Colon (tissue), 2 donors: ENCODE results near the gene FBXO9.

ENCODE experiments used
- FAIRE-seq: peaks from 2 replicates; lab custom pipeline; 2012; peaks lifted over from hg19 to GRCh38; lab: Jason Lieb, UNC
- donor health status: control.
- donor health status: control.

Gene FBXO9

DNA sequence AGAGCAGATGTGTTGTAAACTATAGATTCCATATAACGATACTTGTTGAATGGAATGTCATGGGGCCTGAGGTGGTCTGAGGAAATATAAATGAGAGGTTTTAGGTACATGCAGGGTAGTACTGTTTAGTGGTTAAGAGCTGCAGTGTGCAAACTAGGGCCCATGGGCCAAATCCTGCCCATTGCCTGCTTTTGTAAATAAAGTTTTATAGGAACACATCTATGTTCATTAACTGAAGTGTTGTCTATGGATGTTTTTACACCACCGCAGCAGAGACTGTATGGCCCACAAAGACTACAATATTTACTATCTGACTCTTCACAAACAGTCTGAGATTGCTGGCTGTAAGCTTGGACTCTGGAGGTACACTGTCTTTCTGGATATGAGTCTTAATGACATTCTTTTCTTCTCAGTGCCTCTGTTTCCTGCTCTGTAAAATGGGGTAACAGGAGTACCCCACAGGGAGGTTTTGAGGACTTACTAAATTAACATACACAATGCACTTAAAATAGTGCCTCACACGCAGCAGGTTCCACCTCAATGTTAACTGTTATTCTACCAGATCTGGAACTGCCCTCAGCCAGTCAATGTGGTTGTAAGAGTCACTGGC lies 70.9 kb downstream of the FBXO9 start:
- no peak for FAIRE-seq

DNA sequence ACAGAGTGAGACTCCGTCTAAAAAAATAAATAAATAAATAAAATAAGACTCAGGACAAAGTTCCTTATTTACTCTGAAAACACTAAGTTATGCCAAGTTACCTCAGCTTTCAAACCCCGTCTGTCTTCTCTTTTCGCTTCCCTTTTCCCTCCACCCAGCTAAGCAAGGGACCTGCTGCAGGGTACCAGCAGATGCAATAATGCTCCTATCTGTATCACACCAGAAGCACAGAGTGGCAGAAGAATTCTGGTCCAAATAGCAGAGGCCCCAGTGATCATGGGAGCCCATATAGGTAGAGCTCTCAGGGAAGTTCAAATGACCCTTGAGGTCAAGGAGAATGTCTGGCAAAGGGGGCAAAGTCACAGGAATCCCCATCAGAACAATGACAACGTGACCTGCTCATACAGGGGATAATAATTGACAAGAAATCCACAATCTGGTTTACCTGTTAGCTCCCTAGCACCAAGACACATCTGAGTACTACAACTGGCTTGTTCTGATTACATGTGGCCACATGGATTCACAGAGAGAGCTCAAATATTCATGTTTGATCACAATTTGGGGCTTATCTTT lies 74.7 kb downstream of the FBXO9 start:
- no peak for FAIRE-seq

DNA sequence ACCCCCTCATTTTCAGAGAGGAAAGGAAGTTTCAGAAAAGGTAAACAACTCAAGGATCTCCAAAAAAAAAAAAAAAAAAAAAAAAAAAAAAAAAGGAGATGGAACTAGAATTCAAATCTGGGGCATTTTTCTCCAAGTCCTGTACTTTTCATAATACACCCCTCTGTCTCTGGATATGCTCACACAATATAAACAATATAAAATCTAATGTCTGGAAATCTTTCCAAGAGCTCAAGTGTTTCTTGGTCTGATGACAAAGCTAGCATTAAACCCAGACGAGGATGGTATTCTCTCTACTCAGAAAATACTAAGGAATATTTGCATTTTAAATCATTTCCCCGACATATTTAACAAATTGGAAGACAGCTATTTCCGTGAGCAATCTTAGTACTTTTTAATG lies 77.6 kb downstream of the FBXO9 start:
- FAIRE-seq = no peak

DNA sequence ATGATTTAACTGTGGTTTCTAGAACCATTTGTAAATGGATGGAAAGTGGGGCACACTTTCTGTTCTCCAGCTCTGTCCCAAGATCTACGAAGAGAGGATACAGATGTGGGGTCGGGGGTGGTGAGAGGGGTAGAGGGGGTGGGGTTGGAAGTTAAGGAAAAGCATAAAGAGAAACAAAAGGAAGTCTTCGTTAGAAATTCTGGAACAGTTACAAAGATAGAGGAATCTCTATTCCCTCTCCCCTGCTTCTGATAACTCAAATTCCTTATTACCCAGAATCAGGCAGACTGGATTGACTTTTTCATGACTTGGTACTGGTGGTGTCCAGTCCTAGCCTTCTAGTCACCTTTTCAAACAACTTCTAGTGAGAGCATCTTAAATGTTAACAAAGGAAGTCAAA lies 78.5 kb downstream of the FBXO9 start:
- FAIRE-seq = no peak

DNA sequence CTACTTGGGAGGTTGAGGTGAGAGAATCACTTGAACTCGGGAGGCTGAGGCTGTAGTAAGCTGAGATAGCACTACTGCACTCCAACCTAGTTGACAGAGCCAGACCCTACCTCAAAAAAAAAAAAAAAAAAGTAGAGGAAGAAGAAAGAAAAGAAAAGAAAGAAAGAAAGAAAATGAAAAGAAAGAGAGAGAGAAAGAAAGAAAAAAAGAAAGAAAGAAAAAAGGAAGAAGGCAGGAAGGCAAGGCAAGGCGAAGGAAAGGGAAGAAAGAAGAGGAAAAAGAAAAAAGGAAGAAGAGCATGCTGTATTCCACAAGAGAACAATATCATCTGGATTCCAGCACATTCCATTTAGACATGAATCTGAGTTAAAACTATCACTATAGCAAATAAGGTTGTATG lies 79.6 kb downstream of the FBXO9 start:
- no peak for FAIRE-seq

DNA sequence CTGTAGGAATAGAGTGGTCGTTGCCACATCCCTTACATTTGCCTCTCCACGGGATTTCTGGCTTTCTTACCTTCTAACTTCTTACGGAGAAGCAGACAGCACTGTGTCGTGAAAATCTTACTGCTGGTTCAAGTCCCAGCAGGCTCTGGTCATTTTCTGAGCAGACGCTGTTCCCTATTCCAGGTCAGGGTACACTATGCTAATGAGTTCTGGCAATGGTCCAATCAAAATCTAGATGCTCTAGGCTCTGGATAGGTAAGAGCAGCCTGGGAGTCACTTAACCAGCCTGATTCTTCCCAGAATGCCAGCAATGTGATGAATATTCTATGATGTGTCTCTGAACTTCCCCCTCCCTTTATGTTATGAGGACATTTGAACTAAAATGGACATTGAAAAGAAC lies 83.5 kb downstream of the FBXO9 start, which contains the start of gene GCM1:
Gene GCM1 (minus strand): TSS at position 158 of the 400 bp plus-strand sequence. CDS start 3,209 bp downstream, outside the sequence.
- FAIRE-seq = no peak
